PC-9 (cell line): ENCODE results near the gene ZNF497. TPM values are rescaled to one million over a fixed set of nuclear protein-coding genes. Genes with fewer than 3 reads are reported as not detected.

Experiments
- BruUV-seq: library from RNA; stranded (reverse); fragments of 400-500 nt; replicated peaks from 2 replicates; lab custom pipeline; 2021; lab: Mats Ljungman, UMichigan
- CTCF ChIA-PET: fragments of 300-600 bp; sonication (Branson Sonifier 250); formaldehyde crosslinking; loops from one replicate; lab custom pipeline; 2022; ENCODE audit warnings: antibody characterized with exemption; lab: Charles Lee
- POLR2A ChIA-PET: fragments of 300-600 bp; sonication (Branson Sonifier 250); formaldehyde crosslinking; loops from one replicate; lab custom pipeline; 2022; ENCODE audit warnings: antibody characterized with exemption; ENCODE audit not compliant: unreplicated experiment; lab: Charles Lee
- DNase-seq, 2 experiments: peaks; one replicate each; pipeline versions ENCODE4 v3.0.0 to v3.0.0-alpha.2; 2015 to 2022; ENCODE audit warnings: mixed read lengths in 1 of 2
- H2AFZ ChIP-seq: fragments of 200-600 bp; sonication (generic); 2 replicates; pipeline ENCODE4 v1.8.1; 2017; ENCODE audit warnings: antibody characterized with exemption
- H3F3A ChIP-seq: fragments of 200-600 bp; sonication (generic); 2 replicates; pipeline ENCODE4 v1.8.1; 2017; ENCODE audit warnings: antibody characterized with exemption, mild to moderate bottlenecking, low read depth; ENCODE audit not compliant: insufficient read depth
- H3K27ac ChIP-seq: fragments of 200-600 bp; sonication (generic); 2 replicates; pipeline ENCODE4 v1.6.1; 2016; ENCODE audit warnings: mixed run types
- H3K27me3 ChIP-seq: fragments of 200-600 bp; sonication (generic); 2 replicates; pipeline ENCODE4 v1.6.1; 2016; ENCODE audit warnings: low read depth, mixed run types; ENCODE audit not compliant: insufficient read depth
- H3K36me3 ChIP-seq: fragments of 200-600 bp; sonication (generic); 2 replicates; pipeline ENCODE4 v1.6.1; 2016; ENCODE audit warnings: low read depth, mixed run types
- H3K4me1 ChIP-seq: fragments of 200-600 bp; sonication (generic); replicated peaks from 2 replicates; pipeline ENCODE4 v1.6.1; 2016; ENCODE audit warnings: mixed run types; ENCODE audit not compliant: insufficient read depth
- H3K4me2 ChIP-seq: fragments of 200-600 bp; sonication (generic); 2 replicates; pipeline ENCODE4 v1.6.1; 2017; ENCODE audit warnings: mixed run types
- H3K4me3 ChIP-seq: fragments of 200-600 bp; sonication (generic); 2 replicates; pipeline ENCODE4 v1.6.1; 2016; ENCODE audit warnings: mixed run types
- H3K79me2 ChIP-seq: fragments of 200-600 bp; sonication (generic); 2 replicates; pipeline ENCODE4 v1.6.1; 2017; ENCODE audit warnings: low read depth, mixed run types
- H3K9me2 ChIP-seq: fragments of 200-600 bp; sonication (generic); 2 replicates; pipeline ENCODE4 v1.8.1; 2017; ENCODE audit warnings: mild to moderate bottlenecking; ENCODE audit not compliant: insufficient read depth
- H3K9me3 ChIP-seq: fragments of 200-600 bp; sonication (generic); 2 replicates; pipeline ENCODE4 v1.8.1; 2016; ENCODE audit warnings: low read depth; ENCODE audit not compliant: insufficient read depth
- H4K20me1 ChIP-seq: fragments of 200-600 bp; sonication (generic); 2 replicates; pipeline ENCODE4 v1.8.1; 2017; ENCODE audit not compliant: insufficient read depth
- CTCF ChIP-seq: fragments of 200-600 bp; sonication (generic); conservative IDR thresholded peaks from 2 replicates; pipeline ENCODE4 v1.6.1; 2017; ENCODE audit warnings: mixed run types, antibody characterized with exemption, mild to moderate bottlenecking, moderate library complexity
- EZH2 ChIP-seq: fragments of 200-600 bp; sonication (generic); IDR thresholded peaks from 2 replicates; pipeline ENCODE4 v1.8.0; 2017; ENCODE audit warnings: antibody characterized with exemption, low read depth
- intact Hi-C: fragments of 100-400 bp; cut with micrococcal nuclease; formaldehyde crosslinking; loops from one replicate; pipeline ENCODE4 v1.10.0; 2022; ENCODE audit not compliant: unreplicated experiment
- total RNA-seq: library from RNA; stranded (reverse); gene quantifications from 2 replicates; pipeline ENCODE4 v1.2.3, GENCODE V29; 2021

Gene ZNF497
- total RNA-seq, 1 experiment from 2014 or later = 7.2 TPM

- Histone ChIP-seq H3K27ac (no peak overlapping the region), H4K20me1 (no peaks in the 10 kb centered on the region), H3K4me2 (no peak overlapping the region), H2AFZ (no peak overlapping the region), H3K36me3 (no peaks in the 10 kb centered on the region), H3K79me2 (no peaks in the 10 kb centered on the region), H3K9me3 (no peaks in the 10 kb centered on the region), H3F3A (peaks cover 6% of the 10 kb centered on the region; the same call in 1 of the 2 replicates), H3K27me3 (no peaks in the 10 kb centered on the region), H3K4me1 (no peaks in the 10 kb centered on the region), H3K4me3 (no peak overlapping the region), H3K9me2 (no peaks in the 10 kb centered on the region)
- TF ChIP-seq CTCF = no peak
- TF ChIP-seq EZH2 = no peak
- no TSS peak for BruUV-seq
- DNase-seq = no peak
- intact Hi-C loops = no loop called here
- CTCF ChIA-PET = no interaction called here
- POLR2A ChIA-PET = no interaction called here
These were observed 45.0 kb downstream of the ZNF497 start for GRCh38 chr19:58317476-58318072.

GRCh38 chr19:58315580-58315979 lies 47.0 kb downstream of the ZNF497 start:
- BruUV-seq = no TSS peak
- H3K36me3 ChIP-seq = 0 out of 2 replicates have a peak, but pooled peaks cover 6% of the 10 kb centered on the region
- no peaks in the 10 kb centered on the region for H3K9me2 ChIP-seq
- no peaks in the 10 kb centered on the region for H3K4me1 ChIP-seq
- no peak for DNase-seq
- no peak overlapping the region for H3K27ac ChIP-seq
- CTCF ChIA-PET = no interaction called here
- no peaks in the 10 kb centered on the region for H4K20me1 ChIP-seq
- no peaks in the 10 kb centered on the region for H3K27me3 ChIP-seq
- H3K79me2 ChIP-seq = no peaks in the 10 kb centered on the region
- POLR2A ChIA-PET = no interaction called here
- no peak overlapping the region for H3K4me2 ChIP-seq
- no peaks in the 10 kb centered on the region for H3K9me3 ChIP-seq
- H3F3A ChIP-seq = peaks cover 6% of the 10 kb centered on the region; the same call in 1 of the 2 replicates
- H3K4me3 ChIP-seq = no peak overlapping the region
- no peak for TF ChIP-seq CTCF
- TF ChIP-seq EZH2 = no peak
- H2AFZ ChIP-seq = no peak overlapping the region
- intact Hi-C loops = no loop called here

- DNase-seq = no peak
- TF ChIP-seq CTCF = no peak
- TF ChIP-seq EZH2 = no peak
- no peaks in the 10 kb centered on the region for H4K20me1 ChIP-seq
- no peaks in the 10 kb centered on the region for H3K9me3 ChIP-seq
- BruUV-seq = no TSS peak
- no peak overlapping the region for H3K4me3 ChIP-seq
- ChIA-PET POLR2A (no interaction called here), CTCF (no interaction called here)
- no peaks in the 10 kb centered on the region for H3F3A ChIP-seq
- no peaks in the 10 kb centered on the region for H3K27me3 ChIP-seq
- 0 out of 2 replicates have a peak, but pooled peaks cover 6% of the 10 kb centered on the region for H3K36me3 ChIP-seq
- peaks cover 6% of the 10 kb centered on the region; the same call in 1 of the 2 replicates for H3K79me2 ChIP-seq
- H2AFZ ChIP-seq = no peak overlapping the region
- H3K4me1 ChIP-seq = peaks cover 3% of the 10 kb centered on the region
- H3K9me2 ChIP-seq = no peaks in the 10 kb centered on the region
- H3K4me2 ChIP-seq = no peak overlapping the region
- no peak overlapping the region for H3K27ac ChIP-seq
- intact Hi-C loops = no loop called here
These were observed 51.1 kb downstream of the ZNF497 start for GRCh38 chr19:58311345-58311865.
